SH-SY5Y (cell line): ENCODE measurements around the gene ERICH6B.

Source experiments
- GATA2 ChIP-seq: IDR thresholded peaks from 2 replicates; pipeline ENCODE4 v1.6.1; 2011; ENCODE audit warnings: mild to moderate bottlenecking, low read depth, low read length
- GATA3 ChIP-seq: IDR thresholded peaks from 2 replicates; pipeline ENCODE4 v1.6.1; 2011; ENCODE audit warnings: low read depth, mild to moderate bottlenecking, low read length, moderate library complexity

GRCh38 chr13:45601680-45602079 is 13.9 kb downstream of the ERICH6B start:
- TF ChIP-seq GATA2 (no peak), GATA3 (no peak)
